ENCODE measurements around the gene CEACAM4. TPM values are rescaled to one million over a fixed set of nuclear protein-coding genes. Genes with fewer than 3 reads are reported as not detected.

The CEACAM4 gene
- total RNA-seq: 1 to 10 TPM in 2 of 4 donors, not detected in 2; 1.1 to 2.9 TPM

- H3K4me3 ChIP-seq: peak within 1 kb of the TSS in 2 of 4 donors; percentile 11 to 32
- no peaks in the 10 kb centered on the region for H3K4me1 ChIP-seq
- peaks cover 0 to 4% (median 0%) of the 10 kb centered on the region in 3 donors for H3K9me3 ChIP-seq
- TF ChIP-seq CTCF (IDR thresholded peaks at IDR 0.05) (no peak), POLR2A (IDR thresholded peaks at IDR 0.05) (peak in 2 of 4 donors; percentile 37 to 63)
- DNase-seq: no peak
- intact Hi-C loops (cut with DNase I): no loop called here
- no peak within 1 kb of the TSS for H3K27ac ChIP-seq
- 22 to 24% methylated on average over 4 to 7 of the region's 7 CpGs for WGBS, 2 donors
- peaks cover 0 to 38% (median 0%) of the 10 kb centered on the region in 4 donors for H3K27me3 ChIP-seq
- H3K36me3 ChIP-seq: no peaks in the 10 kb centered on the region
Measured at GRCh38 chr19:41626877-41627276, at the start of gene CEACAM4. CEACAM4 (minus strand) TSS chr19:41627074; CDS start chr19:41626963, 111 bp downstream.

DNA sequence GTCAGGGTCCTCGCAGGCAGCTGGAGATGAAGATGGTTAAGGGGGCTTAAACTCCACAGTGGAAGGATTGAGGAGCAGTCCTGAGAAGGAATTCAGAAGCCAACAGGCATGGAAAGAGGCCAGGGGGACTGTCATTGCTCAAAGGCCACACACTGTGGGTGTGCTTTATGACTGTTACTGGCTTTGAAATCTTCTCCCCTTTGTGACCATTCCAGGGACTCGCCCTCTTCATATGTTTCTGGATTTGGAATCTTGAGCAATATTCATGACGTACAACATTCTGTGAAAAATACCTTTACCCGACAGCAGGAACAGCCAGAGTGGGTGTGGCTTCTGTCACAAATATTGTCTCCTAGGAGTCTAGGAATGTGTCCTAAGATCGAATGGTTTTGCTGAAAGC, 44.6 kb upstream of the CEACAM4 start:
- intact Hi-C loops (cut with DNase I): no loop called here
- TF ChIP-seq CTCF (IDR thresholded peaks at IDR 0.05) (no peak), POLR2A (IDR thresholded peaks at IDR 0.05) (no peak)

GRCh38 chr19:41670755-41671154, 43.9 kb upstream of the CEACAM4 start:
- intact Hi-C loops (cut with DNase I): no loop called here

More for the DNA sequence above, 44.6 kb upstream of the CEACAM4 start:
- Histone ChIP-seq H3K4me1 (no peaks in the 10 kb centered on the region), H3K4me3 (no peak overlapping the region), H3K36me3 (no peaks in the 10 kb centered on the region), H3K27ac (no peak overlapping the region), H3K9me3 (peaks cover 0 to 8% (median 3%) of the 10 kb centered on the region in 3 donors), H3K27me3 (peaks cover 0 to 72% (median 0%) of the 10 kb centered on the region in 4 donors)
- WGBS, 2 donors: 62 to 81% methylated on average over 5 of the region's 5 CpGs
- DNase-seq: no peak

GRCh38 chr19:41668315-41668714, 41.4 kb upstream of the CEACAM4 start:
- Histone ChIP-seq H3K9me3 (peaks cover 0 to 27% (median 21%) of the 10 kb centered on the region in 3 donors), H3K27ac (peak overlapping the region in 1 of 4 donors; percentile 14), H3K36me3 (no peaks in the 10 kb centered on the region), H3K4me1 (no peaks in the 10 kb centered on the region), H3K27me3 (peaks cover 0 to 50% (median 0%) of the 10 kb centered on the region in 4 donors), H3K4me3 (no peak overlapping the region)
- TF ChIP-seq POLR2A (IDR thresholded peaks at IDR 0.05): no peak
- TF ChIP-seq CTCF (IDR thresholded peaks at IDR 0.05): no peak
- no peak for DNase-seq
- intact Hi-C loops (cut with DNase I): no loop called here
- WGBS, 2 donors: 21 to 80% methylated on average over 1 of the region's 1 CpG

More at GRCh38 chr19:41670755-41671154, 43.9 kb upstream of the CEACAM4 start:
- Histone ChIP-seq H3K9me3 (peaks cover 0 to 16% (median 10%) of the 10 kb centered on the region in 3 donors), H3K4me1 (no peaks in the 10 kb centered on the region), H3K27ac (no peak overlapping the region), H3K36me3 (no peaks in the 10 kb centered on the region), H3K4me3 (no peak overlapping the region), H3K27me3 (peaks cover 0 to 65% (median 0%) of the 10 kb centered on the region in 4 donors)
- no peak for DNase-seq
- TF ChIP-seq POLR2A (IDR thresholded peaks at IDR 0.05) (no peak), CTCF (IDR thresholded peaks at IDR 0.05) (no peak)

DNA sequence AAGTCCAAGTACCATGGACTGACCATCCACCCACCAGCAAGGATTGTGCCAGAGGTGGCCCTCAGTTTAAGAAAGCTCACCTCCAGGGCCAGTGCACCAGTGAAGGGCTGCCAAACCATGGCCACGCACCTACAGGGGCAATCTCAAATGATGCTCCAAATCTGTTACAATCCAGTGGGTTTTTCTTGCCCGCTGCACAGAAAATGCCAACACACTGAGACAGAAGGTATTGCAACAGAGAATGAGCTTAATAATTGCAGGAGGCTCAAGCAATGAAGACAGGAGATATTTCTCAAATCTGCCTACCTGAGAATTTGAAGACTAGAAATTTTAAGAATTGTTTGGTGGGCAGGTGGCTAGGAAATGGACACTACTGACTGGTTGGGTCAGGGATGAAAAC, 39.2 kb upstream of the CEACAM4 start:
- no peak overlapping the region for H3K27ac ChIP-seq
- no peaks in the 10 kb centered on the region for H3K4me1 ChIP-seq
- H3K36me3 ChIP-seq: no peaks in the 10 kb centered on the region
- intact Hi-C loops (cut with DNase I): no loop called here
- H3K4me3 ChIP-seq: no peak overlapping the region
- WGBS, 2 donors: 63 to 80% methylated on average over 2 of the region's 2 CpGs
- H3K9me3 ChIP-seq: peaks cover 0 to 28% (median 21%) of the 10 kb centered on the region in 3 donors
- TF ChIP-seq POLR2A (IDR thresholded peaks at IDR 0.05): no peak
- no peak for TF ChIP-seq CTCF (IDR thresholded peaks at IDR 0.05)
- no peak for DNase-seq
- H3K27me3 ChIP-seq: peaks cover 0 to 27% (median 0%) of the 10 kb centered on the region in 4 donors

Data from esophagus squamous epithelium (tissue), 5 donors.